Neuron (in vitro differentiated cells): ENCODE measurements around the gene FAM89A.
A peak's percentile ranks its signal among the peaks of the same experiment; 100 is the strongest.
"Not testable (repeated sequence)": the region's sequence is repeated elsewhere in the genome, so short reads cannot be mapped to it uniquely, and the experiment has no call there.

Experiments used
- H2AFZ ChIP-seq: one replicate; pipeline ENCODE4 v1.6.1; 2013; ENCODE audit warnings: low read depth, mild to moderate bottlenecking, inconsistent platforms, low read length, moderate library complexity
- H3K27me3 ChIP-seq: one replicate; pipeline ENCODE4 v1.6.1; 2013; ENCODE audit warnings: low read length; ENCODE audit not compliant: insufficient read depth
- H3K36me3 ChIP-seq: one replicate; pipeline ENCODE4 v1.6.1; 2013; ENCODE audit warnings: low read length; ENCODE audit not compliant: insufficient read depth
- H3K4me1 ChIP-seq: one replicate; pipeline ENCODE4 v1.6.1; 2013; ENCODE audit warnings: low read length; ENCODE audit not compliant: insufficient read depth
- H3K4me3 ChIP-seq: 2 replicates; pipeline ENCODE4 v1.5.1; 2013; ENCODE audit warnings: mild to moderate bottlenecking, low read length, moderate library complexity
- H3K9me3 ChIP-seq: one replicate; pipeline ENCODE4 v1.6.1; 2013; ENCODE audit warnings: low read length

FAM89A gene

DNA sequence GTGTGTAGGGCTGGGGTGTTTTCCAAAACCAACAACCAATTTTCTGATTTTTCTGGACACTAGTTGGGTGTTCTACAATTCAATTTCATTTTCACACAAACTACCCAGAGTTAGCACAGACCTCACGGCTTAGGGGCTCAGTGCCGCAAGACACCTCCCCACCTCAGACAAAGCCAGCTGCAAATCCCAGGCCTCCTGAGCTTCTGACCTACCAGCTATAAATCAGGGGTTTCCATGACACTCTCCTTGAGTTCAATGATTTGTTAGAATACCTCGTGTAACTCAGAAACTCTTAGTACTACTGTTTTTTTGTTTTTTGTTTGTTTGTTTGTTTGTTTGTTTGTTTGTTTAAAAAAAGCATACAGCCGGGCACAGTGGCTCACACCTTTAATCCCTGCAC lies 28.7 kb upstream of the FAM89A start:
- H3K4me3 ChIP-seq: no peak overlapping the region
- no peaks in the 10 kb centered on the region for H3K27me3 ChIP-seq
- H3K9me3 ChIP-seq: no peaks in the 10 kb centered on the region
- H3K36me3 ChIP-seq: no peaks in the 10 kb centered on the region
- peaks cover 6% of the 10 kb centered on the region for H3K4me1 ChIP-seq
- H2AFZ ChIP-seq: no peak overlapping the region

DNA sequence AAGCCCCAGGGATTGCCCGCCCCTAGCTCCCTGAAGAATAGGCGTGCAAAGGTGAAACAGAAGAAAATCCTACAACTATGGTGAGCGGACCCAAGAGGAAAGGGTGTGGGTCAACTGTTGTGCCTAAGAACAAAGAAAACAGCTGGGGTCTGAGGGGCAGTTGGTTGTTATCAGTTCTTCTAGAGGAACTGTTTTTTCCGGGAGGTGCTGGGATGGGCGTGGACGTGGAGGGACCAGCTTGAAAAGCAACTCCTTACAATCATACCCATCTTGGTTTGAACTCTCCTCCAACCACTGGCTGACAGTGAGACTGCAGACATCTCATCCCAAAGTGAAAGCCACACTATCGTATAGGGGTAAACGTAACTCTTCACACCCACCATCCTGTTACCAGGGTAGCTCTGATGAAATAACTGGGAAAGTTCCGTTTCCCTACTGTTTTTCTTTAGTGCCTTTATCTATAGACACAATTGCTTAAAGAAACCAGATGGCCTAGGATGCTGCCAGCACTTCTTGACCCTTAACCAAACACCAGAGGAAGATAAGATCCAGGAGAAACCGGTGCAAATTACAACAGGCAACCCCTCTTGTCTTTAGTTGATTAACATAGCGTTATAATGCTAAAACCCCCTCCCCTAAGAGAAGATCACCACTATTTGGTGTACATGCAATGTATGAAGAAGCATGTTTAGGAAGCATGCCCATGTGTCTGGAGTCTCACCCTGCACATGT lies 25.6 kb upstream of the FAM89A start:
- Histone ChIP-seq H3K4me1 (no peaks in the 10 kb centered on the region), H2AFZ (no peak overlapping the region), H3K9me3 (no peaks in the 10 kb centered on the region), H3K27me3 (no peaks in the 10 kb centered on the region), H3K4me3 (no peak overlapping the region), H3K36me3 (no peaks in the 10 kb centered on the region)

DNA sequence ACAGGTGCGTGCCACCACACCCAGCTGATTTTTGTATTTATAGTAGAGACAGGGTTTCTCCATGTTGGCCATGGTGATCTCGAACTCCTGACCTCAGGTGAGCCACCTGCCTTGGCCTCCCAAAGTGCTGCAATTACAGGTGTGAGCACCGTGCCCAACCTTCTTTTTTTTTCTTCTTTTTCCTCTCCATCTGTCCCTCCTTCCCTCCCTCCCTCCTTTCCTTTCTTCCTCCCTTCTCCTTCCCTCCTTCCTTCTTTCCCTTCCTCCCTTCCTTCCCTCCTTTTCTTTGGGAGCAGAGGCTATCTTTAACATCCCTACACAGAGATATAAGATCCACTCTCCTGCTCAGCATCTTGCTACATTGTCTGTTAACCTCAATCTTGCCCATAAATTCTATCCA lies 24.4 kb upstream of the FAM89A start:
- Histone ChIP-seq H2AFZ (no peak overlapping the region), H3K9me3 (no peaks in the 10 kb centered on the region), H3K4me1 (peaks cover 3% of the 10 kb centered on the region), H3K36me3 (no peaks in the 10 kb centered on the region), H3K4me3 (no peak overlapping the region), H3K27me3 (no peaks in the 10 kb centered on the region)

DNA sequence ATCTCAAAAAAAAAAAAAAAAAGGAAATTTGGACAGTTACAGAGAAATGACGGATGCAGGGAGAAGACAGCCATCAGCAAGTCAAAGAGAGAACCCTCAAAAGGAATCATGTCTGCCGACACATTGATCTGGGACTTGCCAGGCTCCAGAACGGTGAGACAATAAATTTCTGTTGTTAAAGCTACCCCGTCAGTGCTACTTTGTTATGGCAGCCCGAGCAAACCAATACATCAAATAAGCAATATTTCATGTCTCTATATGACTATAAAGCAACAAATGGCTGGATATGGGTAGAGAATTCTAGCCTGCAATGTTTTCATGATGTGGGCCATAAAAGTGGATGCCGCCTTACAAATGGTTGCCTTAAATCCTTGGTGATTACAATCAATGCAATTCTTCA lies 23.3 kb upstream of the FAM89A start:
- Histone ChIP-seq H3K9me3 (no peaks in the 10 kb centered on the region), H3K36me3 (no peaks in the 10 kb centered on the region), H3K4me1 (peaks cover 3% of the 10 kb centered on the region), H3K27me3 (no peaks in the 10 kb centered on the region), H3K4me3 (no peak overlapping the region), H2AFZ (no peak overlapping the region)

DNA sequence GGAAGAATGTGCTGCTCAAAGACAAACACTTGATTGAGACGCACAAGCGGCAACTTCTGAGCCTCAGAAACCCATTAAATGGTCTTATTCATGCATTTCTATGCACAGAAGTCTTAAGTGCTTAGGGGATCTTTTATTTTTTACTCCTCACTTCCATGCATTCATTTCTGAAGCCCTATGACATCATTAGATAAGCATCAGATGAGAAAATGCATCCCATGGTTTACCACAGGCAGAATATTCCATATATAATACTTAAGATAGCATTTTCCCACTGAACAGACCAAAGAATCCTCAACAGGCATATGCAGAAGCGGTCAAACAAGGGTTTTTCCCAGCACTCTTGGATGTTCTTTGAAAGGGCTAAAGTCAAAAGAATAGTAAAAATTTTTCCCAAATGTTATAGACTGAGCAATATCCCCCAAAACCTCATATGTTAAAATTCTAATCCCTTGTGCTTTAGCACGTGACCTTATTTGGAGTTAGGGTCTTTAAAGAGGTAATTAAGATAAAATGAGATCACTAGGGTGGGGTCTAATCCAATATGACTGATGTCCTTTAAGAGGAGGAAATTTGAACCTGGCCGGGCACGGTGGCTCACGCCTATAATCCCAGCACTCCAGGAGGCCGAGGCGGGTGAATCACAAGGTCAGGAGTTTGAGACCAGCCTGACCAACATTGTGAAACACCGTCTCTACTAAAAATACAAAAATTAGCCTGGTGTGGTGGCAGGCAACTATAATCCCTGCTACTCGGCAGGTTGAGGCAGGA lies 22.6 kb upstream of the FAM89A start:
- Histone ChIP-seq H3K4me3 (no peak overlapping the region), H2AFZ (no peak overlapping the region), H3K36me3 (no peaks in the 10 kb centered on the region), H3K9me3 (no peaks in the 10 kb centered on the region), H3K4me1 (peaks cover 3% of the 10 kb centered on the region), H3K27me3 (no peaks in the 10 kb centered on the region)

DNA sequence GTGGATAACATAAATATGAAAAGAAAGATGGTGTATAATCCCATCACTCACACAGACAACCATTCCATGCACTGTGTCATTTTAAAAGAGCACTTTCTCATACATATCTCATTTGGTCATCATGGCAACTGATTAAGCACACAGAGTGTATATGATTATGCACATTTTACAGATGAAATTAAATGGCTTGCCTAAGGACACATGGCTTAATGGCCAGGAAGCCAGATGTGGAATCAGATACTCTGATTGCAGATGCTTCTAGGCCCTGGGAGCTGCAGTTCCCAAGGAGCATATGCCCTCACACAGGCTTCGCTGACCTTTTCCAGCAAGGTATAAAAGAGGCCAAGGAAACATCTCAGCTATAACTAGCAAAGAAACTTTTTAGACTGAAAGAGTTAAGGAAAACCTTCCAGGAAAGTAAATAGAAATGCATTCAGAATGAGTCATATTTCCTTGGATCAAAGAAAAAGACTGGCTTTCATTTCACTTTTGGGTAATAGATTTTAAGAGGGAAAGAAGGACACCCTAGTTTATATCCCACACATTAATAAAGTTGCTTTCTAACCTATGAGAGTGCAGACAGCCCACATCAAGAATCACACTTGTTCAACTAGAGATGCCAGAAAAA lies 19.6 kb upstream of the FAM89A start:
- Histone ChIP-seq H3K4me1 (peaks cover 3% of the 10 kb centered on the region), H3K9me3 (no peaks in the 10 kb centered on the region), H3K36me3 (no peaks in the 10 kb centered on the region), H3K27me3 (peaks cover 2% of the 10 kb centered on the region), H3K4me3 (no peak overlapping the region), H2AFZ (no peak overlapping the region)

DNA sequence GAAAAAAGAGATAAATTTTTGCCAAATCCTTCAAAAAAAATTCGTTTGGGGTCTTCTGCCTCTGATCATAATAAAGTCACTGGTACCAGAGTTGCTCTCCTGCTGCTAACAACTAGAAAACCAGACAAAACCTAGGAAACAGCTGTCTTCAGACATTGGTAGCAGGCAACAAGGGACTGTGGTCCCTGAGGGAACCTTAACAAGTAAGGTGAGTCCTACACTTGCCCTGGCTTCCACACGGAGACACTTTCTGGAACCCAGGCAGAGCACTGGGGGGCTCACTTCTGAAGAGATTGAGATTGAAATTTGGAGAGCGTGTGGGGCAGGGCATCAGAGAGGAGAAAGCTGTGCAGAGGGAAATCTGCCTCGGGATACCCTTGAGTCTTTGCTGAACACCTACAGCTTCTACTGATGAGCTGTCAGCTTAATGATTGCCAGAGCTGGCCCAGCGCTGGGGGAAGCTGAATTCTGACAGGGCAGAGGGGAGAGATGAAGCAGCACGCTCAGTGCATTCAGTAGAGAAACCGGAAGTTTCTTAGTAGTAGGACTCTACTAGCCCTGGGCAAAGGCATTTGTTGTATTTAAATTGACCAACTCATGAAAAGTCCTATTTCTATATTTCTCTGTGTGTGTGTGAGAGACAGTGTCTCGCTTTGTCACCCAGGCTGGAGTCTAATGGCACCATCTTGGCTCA lies 18.5 kb upstream of the FAM89A start:
- Histone ChIP-seq H3K4me3 (no peak overlapping the region), H3K9me3 (no peaks in the 10 kb centered on the region), H3K4me1 (peaks cover 13% of the 10 kb centered on the region), H3K27me3 (peaks cover 2% of the 10 kb centered on the region), H2AFZ (no peak overlapping the region), H3K36me3 (no peaks in the 10 kb centered on the region)

DNA sequence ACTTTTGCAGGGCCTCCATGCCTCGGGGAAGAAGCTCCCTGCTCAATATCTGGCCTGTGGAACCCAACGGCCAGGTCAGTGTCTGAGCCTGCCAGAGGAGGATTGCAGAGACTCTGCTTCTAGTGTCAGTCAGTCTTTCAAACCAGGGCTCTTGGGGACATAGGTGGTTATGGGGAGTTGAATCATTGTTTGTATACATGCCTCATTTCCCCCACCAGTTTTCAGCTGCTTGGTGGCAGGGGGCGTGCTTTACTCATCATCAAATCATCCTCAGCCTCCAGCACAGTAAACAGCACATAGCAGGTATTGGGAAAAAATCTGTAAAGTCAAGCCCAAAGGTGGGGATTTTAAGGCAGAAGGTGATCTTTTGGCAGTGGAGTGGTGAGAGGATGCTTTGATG lies 17.4 kb upstream of the FAM89A start:
- Histone ChIP-seq H3K4me1 (peaks cover 22% of the 10 kb centered on the region), H3K36me3 (no peaks in the 10 kb centered on the region), H2AFZ (no peak overlapping the region), H3K9me3 (no peaks in the 10 kb centered on the region), H3K27me3 (peaks cover 2% of the 10 kb centered on the region), H3K4me3 (no peak overlapping the region)

DNA sequence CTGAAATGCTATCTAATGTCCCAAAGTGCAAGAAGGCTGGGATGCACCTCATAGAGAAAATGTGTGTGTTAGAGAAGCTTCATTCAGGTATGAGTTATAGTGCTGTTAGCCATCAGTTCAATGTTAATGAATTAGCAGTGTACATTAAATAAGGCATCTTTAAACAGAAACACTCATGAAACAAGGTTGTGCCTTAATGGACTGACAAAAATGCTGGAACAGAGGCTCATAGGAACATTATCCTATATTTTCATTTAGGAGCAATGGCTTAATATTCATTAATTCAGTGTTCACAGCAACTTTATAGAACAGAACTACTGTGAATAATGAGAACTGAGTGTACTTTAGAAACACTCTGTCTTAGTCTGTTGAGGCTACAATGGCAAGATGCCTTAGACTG lies 15.2 kb upstream of the FAM89A start:
- peaks cover 2% of the 10 kb centered on the region for H3K27me3 ChIP-seq
- H3K36me3 ChIP-seq: no peaks in the 10 kb centered on the region
- H3K4me1 ChIP-seq: peaks cover 22% of the 10 kb centered on the region
- no peak overlapping the region for H2AFZ ChIP-seq
- H3K9me3 ChIP-seq: no peaks in the 10 kb centered on the region
- H3K4me3 ChIP-seq: no peak overlapping the region

DNA sequence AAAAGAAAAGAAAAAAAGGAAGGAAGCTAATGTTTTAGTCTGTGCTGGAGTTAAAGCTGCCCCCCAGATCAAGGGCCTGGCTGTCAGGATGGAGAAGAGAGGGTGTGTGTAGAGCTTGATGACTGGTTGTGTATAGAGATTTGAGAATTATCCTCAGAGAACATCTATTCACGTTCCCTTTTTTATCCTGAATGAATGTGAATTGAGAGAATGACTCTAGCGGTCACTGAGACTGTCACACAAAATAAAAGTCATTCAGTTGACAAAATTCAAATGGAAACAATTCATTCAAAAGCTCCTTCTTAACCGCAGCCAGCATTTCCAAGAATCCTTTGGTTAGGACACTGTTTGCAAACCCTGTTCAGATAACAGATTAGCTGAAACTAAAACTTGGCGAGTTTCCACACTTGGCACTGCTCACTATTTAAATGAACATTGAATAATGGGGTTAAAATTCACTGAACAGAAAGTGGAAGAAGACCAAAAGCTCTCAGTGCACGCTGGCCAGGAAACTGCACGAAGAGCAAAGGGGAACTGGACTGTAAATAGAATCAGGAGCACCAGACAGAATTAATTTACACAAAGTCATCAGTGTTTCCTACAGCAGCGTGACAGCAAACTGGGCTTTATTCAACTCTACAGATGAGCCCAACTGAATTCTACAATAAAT lies 13.6 kb upstream of the FAM89A start:
- H3K4me3 ChIP-seq: peak overlapping the region; percentile 13
- H2AFZ ChIP-seq: no peak overlapping the region
- H3K9me3 ChIP-seq: no peaks in the 10 kb centered on the region
- H3K36me3 ChIP-seq: no peaks in the 10 kb centered on the region
- peaks cover 19% of the 10 kb centered on the region for H3K4me1 ChIP-seq
- peaks cover 2% of the 10 kb centered on the region for H3K27me3 ChIP-seq

DNA sequence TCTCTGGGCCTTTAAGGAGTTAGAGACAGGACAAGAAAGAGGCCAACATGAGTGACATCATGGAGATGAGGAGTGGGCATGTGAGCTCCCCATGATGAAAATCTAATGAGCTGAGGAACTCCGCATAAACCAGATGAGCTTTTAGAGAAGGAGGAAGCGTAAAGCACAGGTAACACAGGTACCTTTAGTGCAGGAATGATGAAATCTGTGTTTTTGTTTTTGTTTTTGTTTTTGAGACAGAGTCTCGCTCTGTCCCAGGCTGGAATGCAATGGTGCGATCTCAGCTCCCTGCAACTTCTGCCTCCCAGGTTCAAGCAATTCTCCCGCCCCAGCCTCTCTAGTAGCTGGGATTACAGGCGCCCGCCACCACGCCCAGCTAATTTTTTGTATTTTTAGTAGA lies 12.7 kb upstream of the FAM89A start:
- no peaks in the 10 kb centered on the region for H3K9me3 ChIP-seq
- peaks cover 2% of the 10 kb centered on the region for H3K27me3 ChIP-seq
- no peak overlapping the region for H2AFZ ChIP-seq
- H3K36me3 ChIP-seq: no peaks in the 10 kb centered on the region
- H3K4me1 ChIP-seq: peaks cover 19% of the 10 kb centered on the region
- H3K4me3 ChIP-seq: no peak overlapping the region

DNA sequence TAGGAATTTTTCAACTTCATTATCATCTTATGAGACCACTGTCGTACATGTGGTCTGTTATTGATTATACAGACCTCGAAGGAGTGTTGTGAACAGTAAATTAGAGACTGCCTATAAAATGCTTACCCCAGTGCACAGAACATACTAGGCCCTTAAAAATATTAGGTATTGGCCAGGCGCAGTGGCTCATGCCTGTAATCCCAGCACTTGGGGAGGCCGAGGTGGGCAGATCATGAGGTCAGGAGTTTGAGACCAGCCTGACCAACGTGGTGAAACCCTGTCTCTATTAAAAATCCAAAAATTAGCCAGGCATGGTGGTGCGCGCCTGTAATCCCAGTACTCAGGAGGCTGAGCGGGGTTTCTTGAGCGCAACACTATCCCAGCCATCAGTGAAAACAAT lies 10.9 kb upstream of the FAM89A start:
- not testable (repeated sequence) for H3K9me3 ChIP-seq, H3K4me3 ChIP-seq, H2AFZ ChIP-seq, H3K36me3 ChIP-seq, H3K27me3 ChIP-seq
- H3K4me1 ChIP-seq: peaks cover 19% of the 10 kb centered on the region
